HEK293 (cell line): ENCODE results near the gene IL20RA.

Experiments used
- CTCF ChIA-PET: fragments of 350-600 bp; formaldehyde crosslinking; extraction: SDS; loops from one replicate; lab custom pipeline; 2021; ENCODE audit warnings: antibody characterized with exemption; lab: Yijun Ruan, JAX
- POLR2A ChIA-PET: fragments of 300-600 bp; formaldehyde crosslinking; extraction: SDS; loops from one replicate; lab custom pipeline; 2020; ENCODE audit warnings: antibody characterized with exemption, inconsistent platforms; lab: Yijun Ruan, JAX
- H3K27ac ChIP-seq: fragments of 200-500 bp; sonication (Bioruptor generic); 2 replicates; pipeline ENCODE4 v1.5.1; 2014; ENCODE audit warnings: low read depth, low read length, control low read depth, inconsistent platforms; ENCODE audit errors: extremely low read depth
- H3K36me3 ChIP-seq, 2 experiments: fragments of 200-500 bp in 1 of 2; sonication (Bioruptor generic) in 1 of 2; 1 replicate in 1 of 2; 2 replicates in 1 of 2; pipeline ENCODE4 v1.5.1; 2014 to 2017; ENCODE audit warnings: inconsistent platforms in 2 of 2, low read length in 2 of 2; ENCODE audit not compliant: control insufficient read depth in 2 of 2, insufficient read depth in 1 of 2
- H3K4me1 ChIP-seq: fragments of 200-500 bp; sonication (Bioruptor generic); 2 replicates; pipeline ENCODE4 v1.5.1; 2014; ENCODE audit warnings: mild to moderate bottlenecking, low read length, inconsistent platforms; ENCODE audit not compliant: control insufficient read depth, insufficient read depth
- H3K4me3 ChIP-seq: 2 replicates; pipeline ENCODE4 v1.5.1; 2011; ENCODE audit warnings: low read depth, mild to moderate bottlenecking, control low read depth, low read length, moderate library complexity
- H3K9me3 ChIP-seq: fragments of 200-500 bp; sonication (Bioruptor generic); 2 replicates; pipeline ENCODE4 v1.5.1; 2014; ENCODE audit warnings: low read depth, low read length, inconsistent platforms; ENCODE audit not compliant: control insufficient read depth, insufficient read depth
- ATF2 ChIP-seq: fragments of 450-650 bp; formaldehyde crosslinking; IDR thresholded peaks from 2 replicates; pipeline ENCODE4 v1.5.1; 2016; ENCODE audit warnings: missing biosample characterization, missing genetic modification characterization, low read depth
- CTCF ChIP-seq: fragments of 450-650 bp; formaldehyde crosslinking; IDR thresholded peaks from 2 replicates; pipeline ENCODE4 v1.5.1; 2016; ENCODE audit warnings: missing biosample characterization, missing genetic modification characterization
- HOXC10 ChIP-seq: sonication (generic); formaldehyde crosslinking; IDR thresholded peaks from 2 replicates; pipeline ENCODE4 v1.8.1; 2023; ENCODE audit warnings: mild to moderate bottlenecking, missing genetic modification reagents
- HOXD13 ChIP-seq: sonication (generic); formaldehyde crosslinking; IDR thresholded peaks from 2 replicates; pipeline ENCODE4 v1.8.0; 2022; ENCODE audit warnings: missing genetic modification reagents, borderline replicate concordance
- KLF16 ChIP-seq: fragments of 450-650 bp; formaldehyde crosslinking; IDR thresholded peaks from 2 replicates; pipeline ENCODE4 v1.5.1; 2017; ENCODE audit warnings: missing biosample characterization, missing genetic modification characterization
- OVOL3 ChIP-seq: fragments of 450-650 bp; formaldehyde crosslinking; IDR thresholded peaks from 2 replicates; pipeline ENCODE4 v1.5.1; 2016; ENCODE audit warnings: missing biosample characterization, missing genetic modification characterization
- REST ChIP-seq: fragments of 450-650 bp; formaldehyde crosslinking; IDR thresholded peaks from 2 replicates; pipeline ENCODE4 v1.5.1; 2016; ENCODE audit warnings: missing biosample characterization, missing genetic modification characterization
- SCRT2 ChIP-seq: fragments of 450-650 bp; formaldehyde crosslinking; IDR thresholded peaks from 2 replicates; pipeline ENCODE4 v1.5.1; 2016; ENCODE audit warnings: missing biosample characterization, missing genetic modification characterization
- ZNF10 ChIP-seq: fragments of 450-650 bp; formaldehyde crosslinking; IDR thresholded peaks from 2 replicates; pipeline ENCODE4 v1.5.1; 2017; ENCODE audit warnings: missing biosample characterization, missing genetic modification characterization
- ZNF138 ChIP-seq: fragments of 450-650 bp; formaldehyde crosslinking; IDR thresholded peaks from 2 replicates; pipeline ENCODE4 v1.5.1; 2016; ENCODE audit warnings: missing biosample characterization, missing genetic modification characterization, borderline replicate concordance
- ZNF221 ChIP-seq: fragments of 450-650 bp; formaldehyde crosslinking; IDR thresholded peaks from 2 replicates; pipeline ENCODE4 v1.5.1; 2017; ENCODE audit warnings: missing biosample characterization, missing genetic modification characterization, borderline replicate concordance
- ZNF239 ChIP-seq: fragments of 450-650 bp; formaldehyde crosslinking; IDR thresholded peaks from 2 replicates; pipeline ENCODE4 v1.5.1; 2016; ENCODE audit warnings: missing biosample characterization, missing genetic modification characterization
- ZNF341 ChIP-seq: fragments of 450-650 bp; formaldehyde crosslinking; IDR thresholded peaks from 2 replicates; pipeline ENCODE4; 2016; ENCODE audit warnings: low read depth, missing biosample characterization, missing genetic modification characterization
- ZNF391 ChIP-seq: fragments of 450-650 bp; formaldehyde crosslinking; IDR thresholded peaks from 2 replicates; pipeline ENCODE4 v1.5.1; 2016; ENCODE audit warnings: low read depth, missing biosample characterization, missing genetic modification characterization, borderline replicate concordance
- ZNF426 ChIP-seq: fragments of 450-650 bp; formaldehyde crosslinking; IDR thresholded peaks from 2 replicates; pipeline ENCODE4 v1.5.1; 2017; ENCODE audit warnings: missing biosample characterization, missing genetic modification characterization, mild to moderate bottlenecking, inconsistent platforms, moderate library complexity
- ZNF473 ChIP-seq: fragments of 450-650 bp; formaldehyde crosslinking; IDR thresholded peaks from 2 replicates; pipeline ENCODE4 v1.5.1; 2017; ENCODE audit warnings: missing biosample characterization, missing genetic modification characterization
- ZNF48 ChIP-seq: fragments of 450-650 bp; formaldehyde crosslinking; IDR thresholded peaks from 2 replicates; pipeline ENCODE4 v1.5.1; 2016; ENCODE audit warnings: missing biosample characterization, missing genetic modification characterization
- ZNF510 ChIP-seq: fragments of 450-650 bp; formaldehyde crosslinking; IDR thresholded peaks from 2 replicates; pipeline ENCODE4 v1.5.1; 2018; ENCODE audit warnings: mild to moderate bottlenecking, missing genetic modification characterization, missing biosample characterization; ENCODE audit not compliant: insufficient replicate concordance
- ZNF560 ChIP-seq: fragments of 450-650 bp; formaldehyde crosslinking; IDR thresholded peaks from 2 replicates; pipeline ENCODE4 v1.5.1; 2017; ENCODE audit warnings: missing biosample characterization, missing genetic modification characterization, borderline replicate concordance
- ZNF580 ChIP-seq: fragments of 450-650 bp; formaldehyde crosslinking; IDR thresholded peaks from 2 replicates; pipeline ENCODE4 v1.5.1; 2016; ENCODE audit warnings: missing biosample characterization, missing genetic modification characterization
- ZNF596 ChIP-seq: fragments of 450-650 bp; IDR thresholded peaks from 2 replicates; pipeline ENCODE4 v1.5.0; 2018; ENCODE audit warnings: missing biosample characterization, mild to moderate bottlenecking, missing genetic modification characterization, moderate library complexity
- ZNF654 ChIP-seq: fragments of 450-650 bp; formaldehyde crosslinking; IDR thresholded peaks from 2 replicates; pipeline ENCODE4 v1.5.1; 2016; ENCODE audit warnings: low read depth, missing biosample characterization, missing genetic modification characterization
- ZNF677 ChIP-seq: fragments of 450-650 bp; IDR thresholded peaks from 2 replicates; pipeline ENCODE4 v1.5.0; 2018; ENCODE audit warnings: missing biosample characterization, mild to moderate bottlenecking, missing genetic modification characterization, moderate library complexity

Gene IL20RA

GRCh38 chr6:136985502-136985901 is 59.3 kb downstream of the IL20RA start:
- no peaks in the 10 kb centered on the region for H3K9me3 ChIP-seq
- H3K4me1 ChIP-seq = 0 out of 2 replicates have a peak, but pooled peaks cover 2% of the 10 kb centered on the region
- no peak overlapping the region for H3K4me3 ChIP-seq
- ChIA-PET CTCF (no interaction called here), POLR2A (no interaction called here)
- no peak overlapping the region for H3K27ac ChIP-seq
- H3K36me3 ChIP-seq = no peaks in the 10 kb centered on the region
- TF ChIP-seq ZNF341 (no peak), ZNF391 (tag by site-specific recombination) (no peak), ATF2 (tag by site-specific recombination) (no peak), REST (tag by site-specific recombination) (no peak), ZNF596 (tag by site-specific recombination) (no peak), HOXD13 (no peak), ZNF677 (tag by site-specific recombination) (no peak), ZNF138 (tag by site-specific recombination) (no peak), ZNF221 (tag by site-specific recombination) (no peak), ZNF580 (no peak), CTCF (tag by site-specific recombination) (no peak), HOXC10 (CRISPR knock-in tag) (no peak)

GRCh38 chr6:136984578-136984977 is 60.2 kb downstream of the IL20RA start:
- Histone ChIP-seq H3K36me3 (no peaks in the 10 kb centered on the region), H3K27ac (no peak overlapping the region), H3K4me1 (no peaks in the 10 kb centered on the region), H3K9me3 (no peaks in the 10 kb centered on the region), H3K4me3 (no peak overlapping the region)
- ChIA-PET CTCF (interaction anchor here (0.9 to 1.0 kb wide), 2 partner anchors 16 to 30 kb away, joined by 3 read pairs; no protein-coding TSS in a partner anchor), POLR2A (no interaction called here)
- TF ChIP-seq SCRT2 (tag by site-specific recombination) (no peak), KLF16 (tag by site-specific recombination) (no peak), HOXD13 (no peak), ZNF473 (tag by site-specific recombination) (no peak), OVOL3 (tag by site-specific recombination) (no peak), ZNF391 (tag by site-specific recombination) (no peak), ZNF10 (tag by site-specific recombination) (no peak), ZNF510 (tag by site-specific recombination) (no peak), ZNF426 (tag by site-specific recombination) (no peak), ZNF239 (tag by site-specific recombination) (no peak), ZNF48 (tag by site-specific recombination) (no peak), ZNF560 (tag by site-specific recombination) (no peak), ZNF654 (no peak)
